CD4-positive, alpha-beta T cell (primary cell): ENCODE data around the gene SH3BP2. TPM values are rescaled to one million over a fixed set of nuclear protein-coding genes. Genes with fewer than 3 reads are reported as not detected.

Source experiments
- ATAC-seq: fragments of 200-7000 bp; cut with Tn5 transposase; one replicate; pipeline ENCODE4 v1.10.0; 2022; ENCODE audit warnings: mild to moderate bottlenecking; ENCODE audit not compliant: poor library complexity
- CTCF ChIA-PET: fragments of 350-600 bp; sonication (Branson Sonifier 250); formaldehyde crosslinking; loops from one replicate; lab custom pipeline; 2021; ENCODE audit warnings: antibody characterized with exemption, inconsistent platforms; lab: Charles Lee
- POLR2A ChIA-PET: fragments of 350-600 bp; sonication (Branson Sonifier 250); formaldehyde crosslinking; loops from one replicate; lab custom pipeline; 2021; ENCODE audit warnings: antibody characterized with exemption, inconsistent platforms; lab: Charles Lee
- DNase-seq, 14 experiments: peaks; one replicate each; pipeline ENCODE4 v3.0.0-alpha.2; 2013 to 2020; ENCODE audit warnings: mixed read lengths in 2 of 14
- H3K27ac ChIP-seq, 2 donors: one replicate each; pipeline versions ENCODE4 v1.5.1 to v1.7.0; 2013; ENCODE audit warnings: low read length in 2 of 2, low read depth in 1 of 2, mild to moderate bottlenecking in 1 of 2
- H3K27me3 ChIP-seq, 2 experiments: 1 replicate in 1 of 2; 2 replicates in 1 of 2; pipeline versions ENCODE4 v1.6.1 to v1.7.0; 2013; ENCODE audit warnings: low read length in 2 of 2, control low read depth in 1 of 2, mild to moderate bottlenecking in 1 of 2, moderate library complexity in 1 of 2; ENCODE audit not compliant: insufficient read depth in 2 of 2, control insufficient read depth in 1 of 2
- H3K36me3 ChIP-seq: one replicate; pipeline ENCODE4 v1.6.1; 2013; ENCODE audit warnings: low read length, control low read depth; ENCODE audit not compliant: insufficient read depth
- H3K4me1 ChIP-seq: one replicate; pipeline ENCODE4 v1.6.1; 2013; ENCODE audit warnings: low read length, control low read depth; ENCODE audit not compliant: insufficient read depth
- H3K4me3 ChIP-seq: one replicate; pipeline ENCODE4 v1.5.1; 2013; ENCODE audit warnings: mild to moderate bottlenecking, low read length, moderate library complexity
- H3K9me3 ChIP-seq, 2 experiments: 1 replicate in 1 of 2; 2 replicates in 1 of 2; pipeline versions ENCODE4 v1.6.1 to v1.7.0; 2013; ENCODE audit warnings: low read length in 2 of 2, mild to moderate bottlenecking in 2 of 2, control low read depth in 1 of 2, moderate library complexity in 1 of 2; ENCODE audit not compliant: control insufficient read depth in 1 of 2, insufficient read depth in 1 of 2
- H3K27ac Mint-ChIP-seq: one replicate; pipeline ENCODE4 v1.8.0; 2020; ENCODE audit warnings: mixed read lengths
- H3K27me3 Mint-ChIP-seq: one replicate; pipeline ENCODE4 v1.8.0; 2021; ENCODE audit warnings: mixed read lengths
- H3K36me3 Mint-ChIP-seq: one replicate; pipeline ENCODE4 v1.8.0; 2021; ENCODE audit warnings: low read depth, mixed read lengths
- H3K4me1 Mint-ChIP-seq: one replicate; pipeline ENCODE4 v1.8.0; 2021; ENCODE audit warnings: low read depth, mixed read lengths
- H3K4me3 Mint-ChIP-seq: one replicate; pipeline ENCODE4 v1.8.0; 2020; ENCODE audit warnings: mild to moderate bottlenecking, mixed read lengths
- H3K9me3 Mint-ChIP-seq: one replicate; pipeline ENCODE4 v1.8.0; 2020; ENCODE audit warnings: mixed read lengths
- CTCF ChIP-seq: fragments of 200-600 bp; IDR thresholded peaks from one replicate; pipeline ENCODE4 v1.8.0; 2022; ENCODE audit warnings: antibody characterized with exemption, mild to moderate bottlenecking
- intact Hi-C, 2 experiments: fragments of 100-400 bp; cut with DNase I in 1 of 2; cut with micrococcal nuclease in 1 of 2; formaldehyde crosslinking; loops; one replicate each; pipeline versions ENCODE4 v1.15.1 to v1.9.0; 2023 to 2025; cut with DNase I, micrococcal nuclease
- total RNA-seq, 174 experiments: library from RNA in 2 of 174; stranded (reverse) in 2 of 174; gene quantifications; one replicate each; pipeline ENCODE4 v1.2.3 and lab custom pipeline; 2021 to 2026

SH3BP2 gene
- total RNA-seq, 2 experiments from 2014 or later, result 30.1 to 30.5 TPM

- Mint-ChIP-seq H3K4me1 (no peaks in the 10 kb centered on the region), H3K27me3 (no peaks in the 10 kb centered on the region), H3K36me3 (peaks cover 61% of the 10 kb centered on the region), H3K9me3 (no peaks in the 10 kb centered on the region), H3K27ac (no peak overlapping the region), H3K4me3 (no peak overlapping the region)
- peaks cover 85% of the 10 kb centered on the region for H3K36me3 ChIP-seq
- no peak for DNase-seq
- no peak overlapping the region for H3K27ac ChIP-seq
- H3K27me3 ChIP-seq, result no peaks in the 10 kb centered on the region
- ATAC-seq, result no peak
- peaks cover 3% of the 10 kb centered on the region for H3K4me1 ChIP-seq
- H3K4me3 ChIP-seq, result no peak overlapping the region
- H3K9me3 ChIP-seq, result no peaks in the 10 kb centered on the region
- POLR2A ChIA-PET, result no interaction called here
- TF ChIP-seq CTCF, result no peak
- CTCF ChIA-PET, result no interaction called here
- intact Hi-C loops, result no loop called here
Measured at GRCh38 chr4:2827071-2827873, 34.4 kb downstream of the SH3BP2 start.

- H3K4me3 Mint-ChIP-seq, result no peak overlapping the region
- DNase-seq, result no peak
- H3K9me3 Mint-ChIP-seq, result no peaks in the 10 kb centered on the region
Measured at GRCh38 chr4:2827874-2828751, 35.2 kb downstream of the SH3BP2 start.

GRCh38 chr4:2828758-2829181 is 35.9 kb downstream of the SH3BP2 start:
- Histone ChIP-seq H3K27me3 (no peaks in the 10 kb centered on the region), H3K9me3 (no peaks in the 10 kb centered on the region), H3K4me3 (no peak overlapping the region), H3K36me3 (peaks cover 79% of the 10 kb centered on the region), H3K27ac (no peak overlapping the region), H3K4me1 (peaks cover 2% of the 10 kb centered on the region)
- Mint-ChIP-seq H3K4me1 (no peaks in the 10 kb centered on the region), H3K27me3 (no peaks in the 10 kb centered on the region), H3K9me3 (no peaks in the 10 kb centered on the region), H3K27ac (no peak overlapping the region), H3K36me3 (peaks cover 62% of the 10 kb centered on the region), H3K4me3 (no peak overlapping the region)
- DNase-seq (no peak), ATAC-seq (no peak)
- CTCF ChIA-PET, result no interaction called here
- intact Hi-C loops, result no loop called here
- TF ChIP-seq CTCF, result no peak
- POLR2A ChIA-PET, result no interaction called here

More at GRCh38 chr4:2827874-2828751, 35.2 kb downstream of the SH3BP2 start:
- H3K4me1 Mint-ChIP-seq, result no peaks in the 10 kb centered on the region
- H3K27me3 Mint-ChIP-seq, result no peaks in the 10 kb centered on the region
- CTCF ChIA-PET, result no interaction called here
- Histone ChIP-seq H3K4me3 (no peak overlapping the region), H3K9me3 (no peaks in the 10 kb centered on the region), H3K4me1 (no peaks in the 10 kb centered on the region), H3K27me3 (no peaks in the 10 kb centered on the region), H3K27ac (no peak overlapping the region), H3K36me3 (peaks cover 79% of the 10 kb centered on the region)
- POLR2A ChIA-PET, result no interaction called here
- TF ChIP-seq CTCF, result no peak
- H3K27ac Mint-ChIP-seq, result no peak overlapping the region
- H3K36me3 Mint-ChIP-seq, result peaks cover 62% of the 10 kb centered on the region
- intact Hi-C loops, result no loop called here
- no peak for ATAC-seq
